HepG2 (cell line): ENCODE results near the gene PTPRD. TPM values are rescaled to one million over a fixed set of nuclear protein-coding genes. Genes with fewer than 3 reads are reported as not detected.

Experiments
- ATAC-seq: fragments of 200-7000 bp; cut with Tn5 transposase; 3 replicates; pipeline ENCODE4 v1.9.1; 2020; ENCODE audit warnings: mild to moderate bottlenecking, moderate library complexity
- BruUV-seq: library from RNA; stranded (reverse); fragments of 400-500 nt; replicated peaks from 2 replicates; lab custom pipeline; 2021; lab: Mats Ljungman, UMichigan
- CTCF ChIA-PET: fragments of 300-600 bp; formaldehyde crosslinking; extraction: SDS; loops from one replicate; lab custom pipeline; 2021; ENCODE audit warnings: low total read pairs, inconsistent platforms, low intra/inter-chr PET ratio; lab: Yijun Ruan, JAX
- POLR2A ChIA-PET: fragments of 350-600 bp; sonication (Branson Sonifier 250); formaldehyde crosslinking; loops from one replicate; lab custom pipeline; 2020; ENCODE audit warnings: antibody characterized with exemption, inconsistent platforms; lab: Yijun Ruan, JAX
- DNase-seq: peaks from one replicate; pipeline ENCODE4 v3.0.0-alpha.2; 2015; ENCODE audit warnings: low spot score
- FAIRE-seq: peaks from 3 replicates; lab custom pipeline; 2011; peaks lifted over from hg19 to GRCh38; lab: Jason Lieb, UNC
- H2AFZ ChIP-seq: one replicate; pipeline ENCODE4 v1.6.1; 2011; ENCODE audit warnings: low read length, inconsistent platforms
- H3K27ac ChIP-seq: fragments of 300-600 bp; 3 replicates; pipeline ENCODE4 v1.8.0; 2011; ENCODE audit warnings: mixed run types, mild to moderate bottlenecking, mixed read lengths, low read length, inconsistent platforms; ENCODE audit not compliant: insufficient read depth; ENCODE audit errors: extremely low read length
- H3K27me3 ChIP-seq, 2 experiments: fragments of 200-600 bp in 1 of 2; 2 replicates in 1 of 2; 3 replicates in 1 of 2; pipeline versions ENCODE4 v1.6.0 to v1.8.0; 2011; ENCODE audit warnings: low read length in 2 of 2, mild to moderate bottlenecking in 2 of 2, moderate library complexity in 2 of 2, inconsistent platforms in 1 of 2; ENCODE audit not compliant: insufficient read depth in 2 of 2, control insufficient read depth in 1 of 2
- H3K36me3 ChIP-seq, 2 experiments: fragments of 200-600 bp in 1 of 2; replicated peaks in 1 of 2; 2 replicates in 1 of 2; 3 replicates in 1 of 2; pipeline versions ENCODE4 v1.5.1 to v1.8.0; 2011; ENCODE audit warnings: low read length in 2 of 2, inconsistent platforms in 1 of 2; ENCODE audit not compliant: insufficient read depth in 2 of 2, control insufficient read depth in 1 of 2
- H3K4me1 ChIP-seq: 2 replicates; pipeline ENCODE4 v1.5.1; 2012; ENCODE audit warnings: low read length, inconsistent platforms; ENCODE audit not compliant: insufficient read depth
- H3K4me2 ChIP-seq: 2 replicates; pipeline ENCODE4 v1.6.0; 2011; ENCODE audit warnings: low read depth, low read length, inconsistent platforms
- H3K4me3 ChIP-seq, 3 experiments: fragments of 200-600 bp in 1 of 3; sonication (generic), shearing (Covaris generic) in 1 of 3; replicated peaks in 1 of 3; 2 replicates each; pipeline ENCODE4 v1.5.1; 2011 to 2016; ENCODE audit warnings: low read length in 3 of 3, inconsistent platforms in 2 of 3, low read depth in 2 of 3, mild to moderate bottlenecking in 2 of 3, control low read depth in 1 of 3, mixed read lengths in 1 of 3; ENCODE audit not compliant: insufficient read depth in 1 of 3
- H3K79me2 ChIP-seq: one replicate; pipeline ENCODE4 v1.6.1; 2011; ENCODE audit warnings: low read length, inconsistent platforms; ENCODE audit not compliant: insufficient read depth
- H3K9ac ChIP-seq: 2 replicates; pipeline ENCODE4 v1.6.0; 2011; ENCODE audit warnings: mild to moderate bottlenecking, low read depth, low read length, inconsistent platforms; ENCODE audit not compliant: insufficient read depth
- H3K9me3 ChIP-seq: 2 replicates; pipeline ENCODE4 v1.5.1; 2012; ENCODE audit warnings: mild to moderate bottlenecking, low read length
- H4K20me1 ChIP-seq: 2 replicates; pipeline ENCODE4 v1.6.0; 2011; ENCODE audit warnings: inconsistent platforms, mild to moderate bottlenecking, low read length, moderate library complexity; ENCODE audit not compliant: insufficient read depth
- GABPB1 ChIP-seq: IDR thresholded peaks from 2 replicates; pipeline ENCODE4 v1.6.1; 2016; ENCODE audit warnings: mild to moderate bottlenecking, missing genetic modification reagents, moderate library complexity, missing compliant biosample characterization
- HNF1A ChIP-seq, 2 experiments: sonication (generic) in 1 of 2; formaldehyde crosslinking in 1 of 2; IDR thresholded peaks; 2 replicates each; pipeline versions ENCODE4 v1.4.0 to v1.6.1; 2016 to 2020; ENCODE audit warnings: borderline replicate concordance in 1 of 2, low read depth in 1 of 2, mild to moderate bottlenecking in 1 of 2, missing genetic modification reagents in 1 of 2
- KAT8 ChIP-seq: IDR thresholded peaks from 2 replicates; pipeline ENCODE4 v1.6.1; 2016; ENCODE audit warnings: missing genetic modification reagents, missing compliant biosample characterization
- MYC ChIP-seq: sonication (generic); formaldehyde crosslinking; IDR thresholded peaks from 2 replicates; pipeline ENCODE4 v1.9.0; 2021; ENCODE audit warnings: missing genetic modification reagents, borderline replicate concordance
- ZBTB49 ChIP-seq: sonication (generic); formaldehyde crosslinking; IDR thresholded peaks from 2 replicates; pipeline ENCODE4 v1.4.0; 2020; ENCODE audit warnings: missing genetic modification reagents, borderline replicate concordance
- ZNF335 ChIP-seq: sonication (generic); formaldehyde crosslinking; IDR thresholded peaks from 2 replicates; pipeline ENCODE4 v1.4.0; 2020; ENCODE audit warnings: missing genetic modification reagents
- ZNF354B ChIP-seq: sonication (generic); formaldehyde crosslinking; IDR thresholded peaks from 2 replicates; pipeline ENCODE4 v1.8.0; 2022; ENCODE audit warnings: mild to moderate bottlenecking, missing genetic modification reagents
- ZNF501 ChIP-seq: sonication (generic); formaldehyde crosslinking; IDR thresholded peaks from 2 replicates; pipeline ENCODE4 v1.5.1; 2020; ENCODE audit warnings: mild to moderate bottlenecking, moderate library complexity, missing genetic modification reagents
- ZNF549 ChIP-seq: sonication (generic); formaldehyde crosslinking; IDR thresholded peaks from 2 replicates; pipeline ENCODE4 v1.5.0; 2020; ENCODE audit warnings: missing genetic modification reagents
- ZNF615 ChIP-seq: sonication (generic); formaldehyde crosslinking; IDR thresholded peaks from 2 replicates; pipeline ENCODE4 v1.5.0; 2020; ENCODE audit warnings: mild to moderate bottlenecking, missing genetic modification reagents, borderline replicate concordance
- ZNF660 ChIP-seq: sonication (generic); formaldehyde crosslinking; IDR thresholded peaks from 2 replicates; pipeline ENCODE4 v1.5.1; 2020; ENCODE audit warnings: mild to moderate bottlenecking, low read depth, missing genetic modification reagents, borderline replicate concordance
- ZNF777 ChIP-seq: sonication (generic); formaldehyde crosslinking; IDR thresholded peaks from 2 replicates; pipeline ENCODE4 v1.4.0; 2020; ENCODE audit warnings: missing genetic modification reagents
- ZNF784 ChIP-seq: sonication (generic); formaldehyde crosslinking; IDR thresholded peaks from 2 replicates; pipeline ENCODE4 v1.5.1; 2020; ENCODE audit warnings: missing genetic modification reagents, mild to moderate bottlenecking, borderline replicate concordance
- WGBS: methylation state at CpG from one replicate; pipeline ENCODE4 v1.1.6; 2017; ENCODE audit warnings: low lambda C conversion rate; 5-methylcytosine and 5-hydroxymethylcytosine counted together
- in situ Hi-C: cut with HindIII; loops from 2 replicates; pipeline ENCODE4 v1.10.0; 2017; ENCODE audit warnings: low pct_unique_long_range_greater_than_20kb; ENCODE audit not compliant: extremely low pct_ligation_motif_present
- intact Hi-C: fragments of 100-400 bp; cut with micrococcal nuclease; formaldehyde crosslinking; loops from one replicate; pipeline ENCODE4 v1.10.0; 2022; ENCODE audit not compliant: unreplicated experiment
- polyA plus RNA-seq, 8 experiments: library from polyadenylated mRNA; depleted of rRNA in 3 of 8; stranded (reverse) in 7 of 8; unstranded in 1 of 8; fragments of >200 nt; fragmentation: Illumina TruSeq in 4 of 8; extraction: Trizol in 4 of 8; gene quantifications; 2 replicates each; pipeline versions ENCODE4 v1.2.1 to v1.2.3, GENCODE V29; 2011 to 2016; ENCODE audit warnings: low read depth in 4 of 8, missing spikeins in 1 of 8, mixed read lengths in 1 of 8; ENCODE audit not compliant: insufficient read depth in 1 of 8
- total RNA-seq, 5 experiments: library from RNA; depleted of rRNA; stranded (reverse); fragments of >200 nt; fragmentation: Illumina TruSeq; extraction: Trizol; gene quantifications; 2 replicates each; pipeline ENCODE4 v1.2.3, GENCODE V29; 2016; ENCODE audit warnings: low read depth in 1 of 5

PTPRD gene
- total and polyA plus RNA-seq, 2 of the 13 experiments (the other 11 are each of a cell fraction or from before 2014, with no cell fraction given) = 0.05 TPM; not detected in 1

GRCh38 chr9:8680157-8680556 lies 1932.6 kb downstream of the PTPRD start (continued):
- TF ChIP-seq HNF1A (IDR thresholded peaks at IDR 0.05; ENCODE audit: low read depth) (no peak), HNF1A (CRISPR knock-in tag; IDR thresholded peaks at IDR 0.05; ENCODE audit: borderline replicate concordance) (no peak), ZNF784 (CRISPR knock-in tag) (no peak), MYC (CRISPR knock-in tag) (no peak), GABPB1 (no peak), ZNF777 (CRISPR knock-in tag) (no peak), KAT8 (CRISPR knock-in tag) (no peak)

- Histone ChIP-seq H3K79me2 (no peaks in the 10 kb centered on the region), H2AFZ (no peak overlapping the region), H3K4me1 (no peaks in the 10 kb centered on the region), H4K20me1 (no peaks in the 10 kb centered on the region), H3K9me3 (no peaks in the 10 kb centered on the region), H3K27me3 (no peaks in the 10 kb centered on the region), H3K9ac (no peak overlapping the region), H3K36me3 (no peaks in the 10 kb centered on the region), H3K4me3 (no peak overlapping the region), H3K27ac (no peak overlapping the region), H3K4me2 (no peak overlapping the region)
- ChIA-PET POLR2A (no interaction called here), CTCF (no interaction called here)
- ATAC-seq = no peak
- BruUV-seq = no TSS peak
- TF ChIP-seq ZNF549 (no peak), ZNF615 (CRISPR knock-in tag) (no peak), ZNF335 (CRISPR knock-in tag) (no peak), ZNF660 (CRISPR knock-in tag) (no peak), ZBTB49 (no peak), ZNF501 (CRISPR knock-in tag) (no peak), ZNF354B (no peak)
- in situ Hi-C loops = no loop called here
- 23% methylated on average over 2 of the region's 2 CpGs for WGBS
- no peak for DNase-seq
- intact Hi-C loops = loop anchor here (10.0 kb wide), 2 partner anchors 215 to 325 kb away; no protein-coding TSS in a partner anchor
- FAIRE-seq = no peak
These were observed 1933.4 kb downstream of the PTPRD start for GRCh38 chr9:8679371-8679822.
